ENCODE data around the gene FRMD8.
"Not testable (repeated sequence)": the region's sequence is repeated elsewhere in the genome, so short reads cannot be mapped to it uniquely, and the experiment has no call there.

FRMD8 gene

GRCh38 chr11:65404210-65404609 lies 17.8 kb downstream of the FRMD8 start:
- no peak overlapping the region; the same call in 1 of the 2 replicates for H3K4me3 ChIP-seq (ENCODE audit: low read length)
- TF ChIP-seq ZNF274 (IDR thresholded peaks at IDR 0.05; ENCODE audit: low read depth, low read length): no peak

GRCh38 chr11:65404638-65405339 lies 18.4 kb downstream of the FRMD8 start:
- no peak for TF ChIP-seq ZNF274 (IDR thresholded peaks at IDR 0.05; ENCODE audit: low read depth, low read length)
- no peak overlapping the region for H3K4me3 ChIP-seq (ENCODE audit: low read length)

- no peak overlapping the region for H3K4me3 ChIP-seq (ENCODE audit: low read length)
- no peak for TF ChIP-seq ZNF274 (IDR thresholded peaks at IDR 0.05; ENCODE audit: low read depth, low read length)
Measured at GRCh38 chr11:65410936-65411680, 24.7 kb downstream of the FRMD8 start.

- no peak overlapping the region for H3K4me3 ChIP-seq (ENCODE audit: low read length)
- TF ChIP-seq ZNF274 (IDR thresholded peaks at IDR 0.05; ENCODE audit: low read depth, low read length): no peak
Measured at GRCh38 chr11:65411681-65412070, 25.2 kb downstream of the FRMD8 start.

- H3K4me3 ChIP-seq (ENCODE audit: low read length): no peak overlapping the region
- no peak for TF ChIP-seq ZNF274 (IDR thresholded peaks at IDR 0.05; ENCODE audit: low read depth, low read length)
Measured at GRCh38 chr11:65412271-65413076, 26.0 kb downstream of the FRMD8 start.

- H3K4me3 ChIP-seq (ENCODE audit: low read length): not testable (repeated sequence)
Measured at GRCh38 chr11:65413077-65413664, 26.7 kb downstream of the FRMD8 start.

- TF ChIP-seq ZNF274 (IDR thresholded peaks at IDR 0.05; ENCODE audit: low read depth, low read length): no peak
- no peak overlapping the region for H3K4me3 ChIP-seq (ENCODE audit: low read length)
Measured at GRCh38 chr11:65414776-65415498, 28.5 kb downstream of the FRMD8 start.

GRCh38 chr11:65415499-65416340 lies 29.3 kb downstream of the FRMD8 start:
- no peak overlapping the region for H3K4me3 ChIP-seq (ENCODE audit: low read length)
- TF ChIP-seq ZNF274 (IDR thresholded peaks at IDR 0.05; ENCODE audit: low read depth, low read length): no peak

- peak overlapping the region; percentile 45; the same call in 1 of the 2 replicates for H3K4me3 ChIP-seq (ENCODE audit: low read length)
Measured at GRCh38 chr11:65416341-65416824, 29.9 kb downstream of the FRMD8 start.

GRCh38 chr11:65416841-65417701 lies 30.6 kb downstream of the FRMD8 start:
- peak overlapping the region; percentile 45; the same call in 1 of the 2 replicates for H3K4me3 ChIP-seq (ENCODE audit: low read length)
- TF ChIP-seq ZNF274 (IDR thresholded peaks at IDR 0.05; ENCODE audit: low read depth, low read length): no peak

More at GRCh38 chr11:65416341-65416824, 29.9 kb downstream of the FRMD8 start:
- no peak for TF ChIP-seq ZNF274 (IDR thresholded peaks at IDR 0.05; ENCODE audit: low read depth, low read length)

- H3K4me3 ChIP-seq (ENCODE audit: low read length): peak overlapping the region; percentile 45; the same call in 1 of the 2 replicates
- TF ChIP-seq ZNF274 (IDR thresholded peaks at IDR 0.05; ENCODE audit: low read depth, low read length): no peak
Measured at GRCh38 chr11:65417702-65418430, 31.4 kb downstream of the FRMD8 start.

Measured in GM08714 (cell line).